PFSK-1 (cell line): ENCODE measurements around the gene APOC4.

ENCODE experiments used
- POLR2AphosphoS5 ChIP-seq: IDR thresholded peaks from 2 replicates; pipeline ENCODE4 v1.6.1; 2012; ENCODE audit warnings: low read depth, mild to moderate bottlenecking, control low read depth, low read length, moderate library complexity
- SIN3A ChIP-seq: IDR thresholded peaks from 2 replicates; pipeline ENCODE4 v1.6.1; 2012; ENCODE audit warnings: mild to moderate bottlenecking, low read length, moderate library complexity, borderline replicate concordance; ENCODE audit not compliant: insufficient read depth
- TAF1 ChIP-seq: IDR thresholded peaks from 2 replicates; pipeline ENCODE4 v1.6.1; 2012; ENCODE audit warnings: low read length, control low read depth, borderline replicate concordance; ENCODE audit not compliant: insufficient read depth
- TF ChIP-seq, protein P1 (sequence below), 2 experiments: IDR thresholded peaks; 2 replicates each; pipeline versions ENCODE4 v1.6.1 to v1.8.0; 2011 to 2012; ENCODE audit warnings: low read depth in 2 of 2, low read length in 2 of 2, control low read depth in 1 of 2, inconsistent platforms in 1 of 2, mild to moderate bottlenecking in 1 of 2, moderate library complexity in 1 of 2; ENCODE audit not compliant: insufficient read depth in 1 of 2

GRCh38 chr19:44969437-44969836 lies 27.4 kb downstream of the APOC4 start:
- TF ChIP-seq POLR2AphosphoS5 (no peak), TAF1 (no peak), SIN3A (no peak)
- TF ChIP-seq, protein P1, sequence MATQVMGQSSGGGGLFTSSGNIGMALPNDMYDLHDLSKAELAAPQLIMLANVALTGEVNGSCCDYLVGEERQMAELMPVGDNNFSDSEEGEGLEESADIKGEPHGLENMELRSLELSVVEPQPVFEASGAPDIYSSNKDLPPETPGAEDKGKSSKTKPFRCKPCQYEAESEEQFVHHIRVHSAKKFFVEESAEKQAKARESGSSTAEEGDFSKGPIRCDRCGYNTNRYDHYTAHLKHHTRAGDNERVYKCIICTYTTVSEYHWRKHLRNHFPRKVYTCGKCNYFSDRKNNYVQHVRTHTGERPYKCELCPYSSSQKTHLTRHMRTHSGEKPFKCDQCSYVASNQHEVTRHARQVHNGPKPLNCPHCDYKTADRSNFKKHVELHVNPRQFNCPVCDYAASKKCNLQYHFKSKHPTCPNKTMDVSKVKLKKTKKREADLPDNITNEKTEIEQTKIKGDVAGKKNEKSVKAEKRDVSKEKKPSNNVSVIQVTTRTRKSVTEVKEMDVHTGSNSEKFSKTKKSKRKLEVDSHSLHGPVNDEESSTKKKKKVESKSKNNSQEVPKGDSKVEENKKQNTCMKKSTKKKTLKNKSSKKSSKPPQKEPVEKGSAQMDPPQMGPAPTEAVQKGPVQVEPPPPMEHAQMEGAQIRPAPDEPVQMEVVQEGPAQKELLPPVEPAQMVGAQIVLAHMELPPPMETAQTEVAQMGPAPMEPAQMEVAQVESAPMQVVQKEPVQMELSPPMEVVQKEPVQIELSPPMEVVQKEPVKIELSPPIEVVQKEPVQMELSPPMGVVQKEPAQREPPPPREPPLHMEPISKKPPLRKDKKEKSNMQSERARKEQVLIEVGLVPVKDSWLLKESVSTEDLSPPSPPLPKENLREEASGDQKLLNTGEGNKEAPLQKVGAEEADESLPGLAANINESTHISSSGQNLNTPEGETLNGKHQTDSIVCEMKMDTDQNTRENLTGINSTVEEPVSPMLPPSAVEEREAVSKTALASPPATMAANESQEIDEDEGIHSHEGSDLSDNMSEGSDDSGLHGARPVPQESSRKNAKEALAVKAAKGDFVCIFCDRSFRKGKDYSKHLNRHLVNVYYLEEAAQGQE (IDR thresholded peaks at IDR 0.05; ENCODE audit: insufficient read depth in 1 of 2, low read depth in 2 of 2, low read length in 2 of 2) = no peak
